Esophagus (tissue), 2 donors: Measurements from ENCODE around the gene KRTAP4-4. TPM values are rescaled to one million over a fixed set of nuclear protein-coding genes. Genes with fewer than 3 reads are reported as not detected.
"Not testable (repeated sequence)": the region's sequence is repeated elsewhere in the genome, so short reads cannot be mapped to it uniquely, and the experiment has no call there.

Experiments used
- H3K27ac ChIP-seq, 2 donors: one replicate each; pipeline ENCODE4 v1.5.1; 2013; ENCODE audit warnings: low read depth in 2 of 2, mild to moderate bottlenecking in 2 of 2, inconsistent platforms in 1 of 2, low read length in 1 of 2, moderate library complexity in 1 of 2
- H3K27me3 ChIP-seq, 2 donors: one replicate each; pipeline ENCODE4 v1.6.1; 2013; ENCODE audit warnings: low read length in 2 of 2, control low read depth in 1 of 2, mild to moderate bottlenecking in 1 of 2; ENCODE audit not compliant: insufficient read depth in 2 of 2, control insufficient read depth in 1 of 2
- H3K36me3 ChIP-seq, 2 donors: one replicate each; pipeline ENCODE4 v1.6.1; 2013; ENCODE audit warnings: low read length in 1 of 2; ENCODE audit not compliant: control insufficient read depth in 2 of 2, insufficient read depth in 2 of 2
- H3K4me1 ChIP-seq, 2 donors: one replicate each; pipeline ENCODE4 v1.6.1; 2013; ENCODE audit warnings: low read length in 1 of 2; ENCODE audit not compliant: control insufficient read depth in 2 of 2, insufficient read depth in 2 of 2
- H3K4me3 ChIP-seq, 2 donors: one replicate each; pipeline ENCODE4 v1.5.1; 2013; ENCODE audit warnings: low read length in 2 of 2, mild to moderate bottlenecking in 2 of 2, low read depth in 1 of 2, moderate library complexity in 1 of 2
- H3K9me3 ChIP-seq, 2 donors: one replicate each; pipeline ENCODE4 v1.6.1; 2013; ENCODE audit warnings: mild to moderate bottlenecking in 2 of 2, low read depth in 1 of 2, low read length in 1 of 2, moderate library complexity in 1 of 2; ENCODE audit not compliant: control insufficient read depth in 2 of 2, insufficient read depth in 1 of 2
- WGBS, 2 donors: extraction: QIAGEN DNeasy Blood & Tissue Kit; methylation state at CpG; one replicate each; pipeline ENCODE4 v1.1.7; 2013; 5-methylcytosine and 5-hydroxymethylcytosine counted together
- polyA plus RNA-seq, 2 donors: library from polyadenylated mRNA; stranded (reverse); fragments of 200-250 nt; gene quantifications; one replicate each; pipeline ENCODE4 v1.2.3, GENCODE V29; 2013
- donor health status: healthy with polysubstance abuse.
- donor health status: Bipolar disorder and iron deficiency.

KRTAP4-4 gene
- polyA plus RNA-seq, 2 donors, result not detected

DNA sequence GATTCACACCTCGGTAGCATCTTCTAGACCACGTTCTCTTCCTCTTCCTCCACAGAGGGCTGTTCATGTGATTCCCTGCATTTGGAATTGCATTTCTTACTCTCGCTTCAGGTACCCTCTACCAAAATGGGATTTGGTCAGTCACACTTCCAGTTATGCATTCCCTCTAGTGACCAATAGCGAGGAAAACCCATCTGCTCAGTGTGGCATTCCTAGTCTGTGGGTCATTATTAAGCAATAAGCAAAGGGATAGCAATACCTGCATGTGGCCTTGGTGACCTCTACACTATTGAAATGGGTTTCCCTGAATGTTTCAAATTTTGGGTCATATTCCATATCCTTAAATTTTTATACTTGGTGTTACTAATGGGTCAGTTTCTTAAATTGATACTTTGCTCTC is 10.5 kb downstream of the KRTAP4-4 start:
- Histone ChIP-seq H3K9me3 (no peaks in the 10 kb centered on the region), H3K36me3 (no peaks in the 10 kb centered on the region), H3K4me3 (no peak overlapping the region), H3K27me3 (peaks cover 0 to 3% of the 10 kb centered on the region in 2 donors), H3K27ac (no peak overlapping the region), H3K4me1 (no peaks in the 10 kb centered on the region)
- WGBS, 2 donors, result 82 to 88% methylated on average over 4 of the region's 4 CpGs

DNA sequence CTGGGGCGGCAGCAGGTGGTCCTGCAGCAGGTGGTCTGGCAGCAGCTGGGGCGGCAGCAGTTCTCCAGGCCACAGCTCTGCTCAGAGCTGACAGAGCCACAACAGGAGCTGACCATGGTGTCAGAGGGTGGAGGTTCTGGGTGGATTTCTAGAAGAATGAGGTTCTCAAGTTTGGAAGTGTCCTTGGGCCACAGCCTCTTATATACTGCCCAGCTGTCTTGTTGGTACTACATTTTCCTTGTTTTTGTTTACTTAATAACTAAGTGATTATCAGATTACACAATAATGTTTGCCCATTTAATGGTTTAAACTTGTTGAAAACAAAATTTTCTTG is 10.9 kb downstream of the KRTAP4-4 start, which contains the start of gene KRTAP4-5:
Gene KRTAP4-5, minus strand, starts transcription at position 174 of the 334 bp plus-strand sequence. Its CDS starts 58 bp downstream, at position 116.
- Histone ChIP-seq H3K27ac (no peak within 1 kb of the TSS), H3K4me3 (no peak within 1 kb of the TSS), H3K27me3 (peaks cover 0 to 3% of the 10 kb centered on the region in 2 donors), H3K36me3 (no peaks in the 10 kb centered on the region), H3K9me3 (no peaks in the 10 kb centered on the region), H3K4me1 (no peaks in the 10 kb centered on the region)
- 52 to 64% methylated on average over 2 of the region's 2 CpGs for WGBS, 2 donors

- H3K36me3 ChIP-seq, H3K4me3 ChIP-seq, H3K9me3 ChIP-seq, H3K27ac ChIP-seq, H3K27me3 ChIP-seq, H3K4me1 ChIP-seq: not testable (repeated sequence)
- 77 to 87% methylated on average over 10 of the region's 10 CpGs for WGBS, 2 donors
Measured at GRCh38 chr17:41148971-41149651, 11.4 kb downstream of the KRTAP4-4 start.

- Histone ChIP-seq H3K4me3 (no peak overlapping the region), H3K36me3 (no peaks in the 10 kb centered on the region), H3K27ac (no peak overlapping the region), H3K27me3 (no peaks in the 10 kb centered on the region), H3K9me3 (peaks cover 0 to 2% of the 10 kb centered on the region in 2 donors), H3K4me1 (no peaks in the 10 kb centered on the region)
- WGBS, 2 donors, result 91 to 97% methylated on average over 2 of the region's 2 CpGs
Measured at GRCh38 chr17:41147531-41148204, 12.9 kb downstream of the KRTAP4-4 start.

DNA sequence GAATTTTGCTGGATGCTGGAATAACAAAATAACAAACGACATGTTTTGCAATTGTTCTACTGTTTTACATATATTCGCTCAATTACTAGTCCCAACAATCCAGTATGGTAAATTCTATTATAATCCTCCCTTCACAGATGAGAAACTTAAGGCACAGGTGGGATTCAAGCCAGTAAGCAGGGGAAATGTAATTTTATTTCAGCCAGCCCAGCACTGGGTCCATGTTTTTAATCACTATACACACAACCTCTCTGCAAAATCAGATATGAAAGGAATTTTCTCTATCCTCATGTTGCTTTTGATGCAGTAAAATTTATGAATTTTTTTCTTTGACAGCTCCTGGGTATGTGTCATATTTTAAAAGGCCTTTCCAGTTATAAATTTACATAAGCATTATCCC is 15.3 kb downstream of the KRTAP4-4 start:
- 91 to 92% methylated on average over 2 of the region's 2 CpGs for WGBS, 2 donors

GRCh38 chr17:41144846-41145245 is 15.7 kb downstream of the KRTAP4-4 start:
- no peak overlapping the region for H3K27ac ChIP-seq
- H3K9me3 ChIP-seq, result peaks cover 5 to 6% of the 10 kb centered on the region in 2 donors
- 77 to 86% methylated on average over 1 of the region's 1 CpG for WGBS, 2 donors
- no peaks in the 10 kb centered on the region for H3K4me1 ChIP-seq
- H3K27me3 ChIP-seq, result no peaks in the 10 kb centered on the region
- H3K4me3 ChIP-seq, result no peak overlapping the region
- H3K36me3 ChIP-seq, result no peaks in the 10 kb centered on the region

More for the DNA sequence above, 15.3 kb downstream of the KRTAP4-4 start:
- Histone ChIP-seq H3K4me3 (no peak overlapping the region), H3K36me3 (no peaks in the 10 kb centered on the region), H3K27ac (no peak overlapping the region), H3K4me1 (no peaks in the 10 kb centered on the region), H3K9me3 (peaks cover under 1 to 2% of the 10 kb centered on the region in 2 donors), H3K27me3 (no peaks in the 10 kb centered on the region)

DNA sequence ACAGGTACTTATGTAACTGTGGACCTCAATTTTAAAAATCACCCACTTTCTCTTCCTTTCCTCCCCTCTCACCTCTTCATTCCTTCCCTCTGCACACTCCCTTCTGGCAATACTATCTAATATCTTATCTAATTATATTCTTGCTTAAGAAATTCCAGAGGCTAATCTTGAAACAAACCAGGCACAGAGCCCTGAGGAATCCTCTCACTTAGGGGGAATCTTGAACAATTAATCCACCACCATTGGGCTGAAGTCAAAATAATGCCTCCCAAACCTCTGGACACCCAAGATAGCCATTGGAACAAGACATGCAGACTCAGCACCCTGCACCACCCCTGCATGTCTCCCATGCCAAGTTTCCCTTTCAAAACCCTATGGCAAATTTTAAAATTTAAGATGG is 19.2 kb downstream of the KRTAP4-4 start:
- no peak overlapping the region for H3K27ac ChIP-seq
- H3K4me1 ChIP-seq, result no peaks in the 10 kb centered on the region
- H3K9me3 ChIP-seq, result peaks cover 6 to 8% of the 10 kb centered on the region in 2 donors
- no peak overlapping the region for H3K4me3 ChIP-seq
- no peaks in the 10 kb centered on the region for H3K36me3 ChIP-seq
- no peaks in the 10 kb centered on the region for H3K27me3 ChIP-seq

DNA sequence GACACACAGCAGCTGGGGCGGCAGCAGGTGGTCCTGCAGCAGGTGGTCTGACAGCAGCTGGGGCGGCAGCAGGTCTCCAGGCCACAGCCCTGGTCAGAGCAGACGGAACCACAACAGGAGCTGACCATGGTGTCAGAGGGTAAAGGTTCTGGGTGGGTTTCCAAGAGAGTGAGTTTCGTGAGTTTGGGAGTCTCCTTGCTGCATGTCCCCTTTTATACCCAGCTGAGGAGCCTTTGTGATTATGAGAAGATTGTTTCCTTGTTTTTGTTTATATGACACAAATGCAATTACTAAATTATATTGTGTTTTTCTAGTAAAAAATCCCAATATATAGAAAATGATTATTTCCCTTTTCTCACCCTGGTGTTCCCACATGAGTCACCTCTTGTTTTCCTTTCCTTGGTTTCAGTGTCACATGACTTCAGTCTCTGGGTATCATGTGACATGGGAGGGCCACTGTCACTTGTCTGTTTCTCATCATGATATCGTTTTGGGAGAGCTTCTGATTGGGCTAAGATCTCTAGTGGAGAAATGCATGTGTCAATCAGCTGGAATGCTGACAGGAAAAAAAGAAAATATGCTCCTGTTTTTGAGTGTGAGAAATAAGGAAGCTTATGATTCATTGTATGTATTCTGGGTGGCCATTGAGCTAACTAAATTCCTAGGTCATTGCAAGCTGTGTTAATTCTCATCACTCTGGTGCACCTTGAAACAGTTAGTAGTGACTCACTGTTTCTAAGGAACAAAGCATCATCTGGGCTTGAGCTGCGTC is 20.0 kb downstream of the KRTAP4-4 start, which contains the start of gene KRTAP4-6:
Gene KRTAP4-6, minus strand, starts transcription at position 185 of the 772 bp plus-strand sequence. Its CDS starts 57 bp downstream, at position 128.
- Histone ChIP-seq H3K9me3 (peaks cover 6 to 8% of the 10 kb centered on the region in 2 donors), H3K4me1 (no peaks in the 10 kb centered on the region), H3K27ac (no peak within 1 kb of the TSS), H3K36me3 (no peaks in the 10 kb centered on the region), H3K4me3 (no peak within 1 kb of the TSS), H3K27me3 (no peaks in the 10 kb centered on the region)
- WGBS, 2 donors, result 82 to 83% methylated on average over 6 of the region's 6 CpGs

DNA sequence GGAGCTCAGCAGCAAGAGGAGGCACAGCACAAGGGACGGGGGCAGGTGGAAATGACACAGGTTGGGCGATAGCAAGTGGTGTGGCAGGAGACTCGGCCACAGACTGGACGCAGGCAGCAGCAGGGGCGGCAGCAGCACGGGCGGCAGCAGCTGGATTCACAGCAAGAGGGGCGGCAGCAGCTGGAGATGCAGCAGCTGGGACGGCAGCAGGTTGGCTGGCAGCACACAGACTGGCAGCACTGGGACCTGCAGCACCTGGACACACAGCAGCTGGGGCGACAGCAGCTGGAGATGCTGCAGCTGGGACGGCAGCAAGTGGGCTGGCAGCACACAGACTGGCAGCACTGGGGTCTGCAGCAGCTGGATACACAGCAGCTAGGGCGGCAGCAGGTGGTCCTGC is 20.7 kb downstream of the KRTAP4-4 start:
- not testable (repeated sequence) for H3K27me3 ChIP-seq, H3K27ac ChIP-seq, H3K36me3 ChIP-seq, H3K4me1 ChIP-seq, H3K4me3 ChIP-seq, H3K9me3 ChIP-seq
- 84 to 90% methylated on average over 12 of the region's 12 CpGs for WGBS, 2 donors
